Activated CD4-positive, CD25-positive, alpha-beta regulatory T cell treated with anti-CD3 and anti-CD28 coated beads, Interleukin-2, amount 50 U/mL, for 24 hours (primary cell): ENCODE data around the gene ITPR3.

ENCODE experiments used
- ATAC-seq, 2 donors: fragments of 150-1000 bp; cut with Tn5 transposase; one replicate each; pipeline ENCODE4 v1.10.0; 2021; ENCODE audit warnings: mild to moderate bottlenecking in 1 of 2, moderate library complexity in 1 of 2

ITPR3 gene

GRCh38 chr6:33620856-33621710, at the start of gene ITPR3:
TSS of gene ITPR3 (plus strand) at chr6:33621322. CDS start at chr6:33621603, 281 bp downstream.
- ATAC-seq, result peak; percentile 90 to 91

GRCh38 chr6:33571637-33572316, 49.3 kb upstream of the ITPR3 start:
- ATAC-seq, result no peak

DNA sequence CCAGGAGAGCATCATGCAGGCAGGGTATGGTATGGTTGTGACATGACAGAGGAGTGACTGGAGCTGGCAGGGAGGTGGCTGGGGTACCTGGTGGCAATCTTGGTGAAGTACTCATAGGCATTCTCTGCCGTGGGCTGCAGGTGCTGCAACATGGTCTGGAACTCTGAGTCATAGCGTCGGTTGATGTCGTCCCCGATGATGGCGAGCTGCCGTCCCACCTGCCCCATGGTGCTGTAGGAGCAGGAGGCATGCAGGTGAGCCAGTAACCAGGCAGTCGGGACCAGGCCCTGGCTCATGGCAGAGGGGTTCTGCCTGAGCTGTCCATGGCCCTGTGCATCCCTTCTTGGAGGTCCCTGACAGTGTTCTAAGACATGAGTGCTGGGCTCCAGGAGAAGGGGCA, 45.9 kb upstream of the ITPR3 start:
- ATAC-seq, result no peak

GRCh38 chr6:33576668-33577067, 44.5 kb upstream of the ITPR3 start:
- no peak for ATAC-seq

GRCh38 chr6:33577106-33577535, 44.0 kb upstream of the ITPR3 start:
- no peak for ATAC-seq

DNA sequence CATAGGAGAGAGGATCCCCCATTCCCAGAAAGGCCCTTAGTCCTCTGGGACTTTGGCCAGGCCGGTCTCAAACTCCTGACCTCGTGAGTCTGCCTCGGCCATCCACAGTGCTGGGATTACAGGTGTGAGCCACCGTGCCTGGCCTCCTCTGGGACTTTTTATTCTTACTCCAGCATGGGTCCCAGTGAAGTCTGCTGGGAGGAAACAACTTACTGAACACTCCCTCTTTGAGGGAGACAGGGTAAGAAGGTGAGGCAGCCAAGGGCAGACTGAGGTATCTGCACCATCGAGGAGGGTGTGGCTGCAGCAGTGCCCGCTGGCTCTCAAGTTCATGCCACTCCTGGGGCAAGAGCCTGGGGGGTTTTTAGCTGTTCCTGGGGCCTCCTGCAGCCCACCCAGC, 43.4 kb upstream of the ITPR3 start:
- ATAC-seq, result no peak

DNA sequence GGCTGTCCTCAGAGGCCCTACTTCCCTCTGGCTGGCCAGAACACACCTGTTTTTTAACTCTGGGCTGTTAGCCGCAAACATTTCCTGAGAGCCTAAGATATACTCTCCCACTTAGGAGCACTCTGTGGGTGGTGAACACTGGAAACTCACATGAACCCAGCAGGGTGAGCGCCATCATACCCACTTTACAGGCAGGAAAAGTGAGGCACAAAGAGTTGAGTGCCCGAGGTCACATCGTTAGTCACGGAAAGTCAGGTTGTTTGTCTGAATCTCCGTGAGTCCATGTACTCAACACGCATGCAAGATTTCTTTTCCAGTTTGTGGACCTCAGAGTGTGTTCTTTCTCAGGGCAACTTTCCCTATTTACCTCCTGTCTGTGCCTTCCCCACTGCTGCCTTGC, 43.0 kb upstream of the ITPR3 start:
- no peak for ATAC-seq

DNA sequence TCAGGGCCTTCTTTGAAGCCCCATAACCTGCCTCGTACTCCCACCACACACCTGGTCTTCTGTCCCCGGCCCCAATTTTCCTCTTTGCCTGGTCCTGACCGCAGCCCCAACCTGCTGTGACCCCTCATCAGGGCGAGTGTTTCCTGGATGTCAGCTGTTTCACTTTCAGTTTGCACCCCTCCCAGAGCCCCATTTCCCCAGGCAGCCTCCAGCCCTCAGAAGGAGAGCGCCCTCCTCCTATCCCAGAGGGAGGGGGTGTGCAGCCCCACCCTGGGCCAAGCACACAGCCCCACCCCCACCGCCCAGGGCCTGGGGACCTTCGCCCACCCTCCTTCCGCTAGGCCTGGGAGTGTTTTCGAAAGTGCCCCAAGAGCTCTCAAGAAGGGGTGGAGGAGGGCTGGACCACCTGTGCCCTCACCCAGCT, 42.5 kb upstream of the ITPR3 start:
- peak; percentile 11 to 21 for ATAC-seq

DNA sequence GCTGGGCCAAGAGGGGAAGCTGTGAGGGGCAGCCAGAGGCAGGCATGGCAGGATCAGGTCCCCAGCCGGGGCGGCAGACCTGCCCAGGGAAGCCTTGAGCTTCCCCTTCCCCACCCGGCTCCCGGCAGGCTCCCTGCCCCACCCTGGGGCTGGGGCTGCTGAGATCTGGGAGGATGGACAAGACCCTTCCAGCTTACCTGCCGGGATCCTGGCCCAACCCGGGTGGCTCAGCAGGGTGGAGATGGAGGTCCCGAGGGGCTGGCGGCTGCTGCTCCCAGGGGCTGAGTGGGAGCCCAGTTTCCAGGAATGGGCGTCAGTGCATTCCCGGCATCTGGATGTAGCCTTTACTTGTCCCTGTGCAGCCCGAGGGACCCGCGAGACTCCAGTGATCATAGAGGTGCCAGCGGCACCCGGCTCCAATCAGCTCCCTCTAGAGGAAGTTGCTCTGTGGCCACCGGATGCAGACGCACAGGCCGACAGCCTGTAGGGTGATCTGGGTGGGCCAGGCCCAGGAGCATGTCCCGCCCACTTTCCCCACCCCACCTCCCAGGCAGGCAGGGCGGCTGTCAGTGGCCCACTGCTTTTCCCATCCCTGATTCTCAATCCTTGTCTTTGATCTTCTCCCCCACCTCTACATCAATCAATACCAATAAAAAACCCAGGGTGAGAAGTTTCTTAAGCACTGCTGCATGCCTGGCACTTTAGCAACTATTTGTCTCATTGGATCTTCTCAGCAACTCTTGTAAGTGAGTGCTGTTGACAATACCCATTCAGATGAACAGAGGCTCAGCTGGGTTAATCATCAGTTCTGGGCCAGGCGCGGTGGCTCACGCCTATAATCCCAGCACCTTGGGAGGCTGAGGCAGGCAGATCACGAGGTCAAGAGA, 41.1 kb upstream of the ITPR3 start, which contains the start of gene BAK1:
Gene BAK1, minus strand, starts transcription at position 449 of the 887 bp plus-strand sequence. CDS start 2,672 bp downstream, outside the sequence.
- ATAC-seq, result peak; percentile 98

- ATAC-seq, result no peak
Measured at GRCh38 chr6:33581186-33581585, 39.9 kb upstream of the ITPR3 start.

DNA sequence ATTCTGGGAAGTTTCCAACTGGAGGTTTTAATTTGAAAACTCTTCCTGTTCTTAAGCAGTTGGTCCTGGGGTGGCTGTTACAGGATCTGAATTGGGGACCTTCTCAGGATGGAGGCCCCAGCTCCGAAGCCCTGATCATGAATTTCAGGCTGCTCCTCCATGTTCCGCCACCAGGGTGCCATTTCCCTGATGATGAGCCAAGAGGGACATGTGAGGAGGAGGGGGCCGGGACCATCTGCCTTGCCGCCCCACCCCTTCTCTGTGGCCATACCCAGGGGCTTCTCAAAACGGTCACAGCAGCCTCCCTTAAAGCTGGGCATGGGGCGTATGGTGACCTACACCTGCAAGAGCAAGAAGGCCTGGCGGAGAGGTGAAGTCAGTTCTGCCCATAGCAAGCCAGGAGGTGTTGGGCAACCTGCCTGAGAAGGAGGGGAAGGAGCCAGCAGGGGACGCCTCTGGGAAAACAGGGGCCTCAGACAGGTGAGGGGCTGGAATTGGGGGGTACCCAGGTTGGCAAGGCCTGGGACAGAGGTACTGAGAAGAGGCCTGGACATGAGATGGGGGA, 37.4 kb upstream of the ITPR3 start:
- no peak for ATAC-seq

DNA sequence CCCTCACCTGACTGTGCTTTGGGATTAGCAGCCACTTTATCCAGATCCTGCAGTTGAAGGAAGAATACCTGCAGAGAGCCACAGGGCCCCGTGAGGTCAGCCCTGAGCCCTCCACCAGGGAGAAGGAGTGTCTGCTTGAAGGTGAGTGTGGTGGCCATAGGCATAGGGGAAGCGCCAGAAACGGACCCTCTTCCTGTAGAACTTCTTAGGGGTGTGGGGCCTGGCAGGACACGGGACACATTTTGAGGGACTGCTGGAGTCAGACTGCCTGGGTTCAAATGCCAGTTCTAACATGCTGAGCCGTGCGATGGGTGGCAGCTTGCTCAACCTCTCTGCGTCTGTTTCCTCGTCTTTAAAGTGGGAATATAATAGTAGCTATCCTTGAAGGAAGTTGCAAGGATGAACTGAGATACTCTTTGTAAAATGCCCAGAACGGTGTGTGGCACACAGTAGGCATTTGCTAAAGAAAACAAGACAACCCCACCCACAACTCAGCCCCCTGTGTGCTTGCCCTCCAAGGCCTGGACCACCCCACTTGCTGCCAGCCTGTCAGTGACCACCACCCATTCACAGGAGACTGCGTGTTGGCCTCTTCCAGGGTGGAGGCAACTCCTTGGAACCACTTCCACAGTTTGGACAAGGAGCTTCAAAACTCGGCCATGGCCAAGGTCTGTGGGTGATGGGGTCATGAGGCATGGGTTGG, 36.3 kb upstream of the ITPR3 start:
- ATAC-seq, result no peak

GRCh38 chr6:33585403-33586107, 35.6 kb upstream of the ITPR3 start:
- peak; percentile 84 to 85 for ATAC-seq

GRCh38 chr6:33586108-33586640, 34.9 kb upstream of the ITPR3 start:
- ATAC-seq, result no peak

- ATAC-seq, result no peak
Measured at GRCh38 chr6:33587529-33587928, 33.6 kb upstream of the ITPR3 start.

DNA sequence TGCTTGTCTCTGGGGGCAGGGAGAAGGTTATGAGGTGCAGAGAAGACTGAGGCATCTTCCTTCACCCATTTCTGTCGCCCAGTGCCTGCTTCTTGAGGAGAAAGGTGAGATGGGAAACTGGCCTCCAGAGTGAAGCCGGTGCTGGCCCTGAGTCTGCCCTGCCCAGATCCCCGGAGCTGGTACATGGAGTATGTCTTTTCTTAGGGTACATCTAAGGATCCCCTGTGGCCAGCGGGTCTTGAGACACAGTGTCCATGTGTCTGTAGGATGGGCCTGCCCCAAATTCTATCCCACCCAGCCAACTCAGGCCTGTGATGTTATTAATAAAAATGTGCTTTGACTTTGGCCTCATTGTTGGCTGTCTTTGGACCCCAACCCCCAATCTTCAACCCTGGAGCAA, 32.2 kb upstream of the ITPR3 start:
- ATAC-seq, result no peak

DNA sequence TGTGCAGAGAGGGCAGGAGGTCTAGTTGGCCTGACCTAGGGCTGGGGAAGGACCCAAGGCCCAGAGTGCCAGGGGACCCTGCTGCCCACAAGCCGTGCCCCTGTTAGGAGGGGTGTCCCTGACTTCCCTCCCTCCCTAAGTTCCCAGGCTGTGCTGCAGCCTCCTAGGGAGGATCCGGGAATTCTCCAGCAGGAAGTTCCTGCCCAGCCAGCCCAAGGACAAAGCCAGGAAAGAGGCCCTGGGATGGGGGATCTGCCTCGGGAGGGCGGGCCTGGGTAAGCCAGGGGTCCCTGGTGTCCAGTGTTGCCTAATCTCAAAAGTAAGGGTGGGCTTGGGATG, 31.8 kb upstream of the ITPR3 start:
- no peak for ATAC-seq

- peak; percentile 48 to 53 for ATAC-seq
Measured at GRCh38 chr6:33589731-33590530, 31.2 kb upstream of the ITPR3 start.

GRCh38 chr6:33590531-33591198, 30.5 kb upstream of the ITPR3 start:
- no peak for ATAC-seq
